HG03280 (cell line): ENCODE measurements around the gene MAJIN.

Experiments used
- ATAC-seq: cut with Tn5 transposase; IDR thresholded peaks from one replicate; pipeline ENCODE4 v1.9.1; 2021; ENCODE audit warnings: mild to moderate bottlenecking, moderate library complexity; ENCODE audit not compliant: unreplicated experiment

Gene MAJIN

DNA sequence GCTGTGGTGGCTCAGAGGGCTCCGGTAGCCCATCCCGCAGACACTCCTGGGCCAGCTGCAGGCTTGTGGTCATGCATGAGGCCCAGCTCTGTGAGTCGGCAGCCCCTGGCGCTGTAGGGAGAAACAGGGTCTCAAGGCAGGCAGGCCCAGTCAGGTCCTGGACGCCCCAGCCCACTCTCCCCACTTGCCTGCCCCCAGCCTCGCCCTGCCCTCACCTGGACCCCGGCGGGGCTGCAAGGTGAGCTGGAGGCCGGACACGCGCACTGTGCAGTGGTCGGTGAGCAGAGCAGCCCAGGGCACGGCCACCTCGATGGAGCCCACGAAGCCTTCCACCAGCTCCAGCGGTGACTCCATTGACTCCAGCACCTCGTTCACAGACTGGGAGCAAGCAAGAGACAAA is 57.8 kb downstream of the MAJIN start:
- ATAC-seq: no peak

DNA sequence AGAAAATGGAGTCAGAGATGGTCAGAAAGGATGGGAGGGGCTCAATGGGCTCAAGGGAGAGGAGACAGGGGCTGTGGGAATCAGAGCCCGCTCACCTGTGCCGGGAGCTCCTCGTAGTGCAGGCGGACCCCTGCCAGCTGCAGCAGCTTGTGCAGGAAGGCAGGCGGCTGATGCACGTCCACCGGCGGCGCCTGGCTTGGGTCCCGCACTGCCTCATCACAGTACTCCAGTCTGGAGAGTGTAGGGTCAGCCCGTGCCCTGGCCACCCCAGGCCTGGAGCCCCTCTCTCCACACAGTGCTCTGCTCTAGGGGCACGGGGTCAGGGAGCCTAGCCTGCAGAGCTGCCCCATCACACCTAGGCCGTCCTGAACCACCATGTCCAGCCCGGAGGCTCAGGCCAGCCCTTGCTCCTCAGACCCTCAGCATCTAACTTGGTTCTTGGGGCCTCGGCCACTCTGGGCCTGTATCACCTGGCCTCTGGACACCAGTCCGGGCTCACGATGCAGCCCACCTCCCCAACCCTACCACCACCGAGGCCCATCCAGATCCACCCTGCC is 58.7 kb downstream of the MAJIN start:
- ATAC-seq: no peak

DNA sequence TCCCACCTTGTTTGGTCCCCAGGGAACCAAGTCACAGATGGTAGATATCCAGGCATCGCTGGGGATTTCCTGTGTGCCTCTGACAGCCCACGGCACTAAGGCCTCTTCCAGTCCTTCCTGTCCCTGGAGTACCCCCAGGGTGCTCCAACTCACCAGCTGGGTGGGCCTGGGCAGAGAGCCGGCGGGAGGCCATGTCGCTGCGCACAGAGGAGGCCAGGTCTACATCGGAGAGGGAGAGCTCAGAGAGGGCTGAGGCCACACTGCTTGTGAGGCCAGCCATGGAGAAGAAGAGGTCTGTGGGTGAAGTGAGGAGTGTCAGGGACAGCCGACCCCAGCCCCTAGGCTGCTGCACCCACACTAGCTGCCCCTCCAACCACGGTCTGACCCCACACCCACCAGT is 60.2 kb downstream of the MAJIN start:
- ATAC-seq: no peak

DNA sequence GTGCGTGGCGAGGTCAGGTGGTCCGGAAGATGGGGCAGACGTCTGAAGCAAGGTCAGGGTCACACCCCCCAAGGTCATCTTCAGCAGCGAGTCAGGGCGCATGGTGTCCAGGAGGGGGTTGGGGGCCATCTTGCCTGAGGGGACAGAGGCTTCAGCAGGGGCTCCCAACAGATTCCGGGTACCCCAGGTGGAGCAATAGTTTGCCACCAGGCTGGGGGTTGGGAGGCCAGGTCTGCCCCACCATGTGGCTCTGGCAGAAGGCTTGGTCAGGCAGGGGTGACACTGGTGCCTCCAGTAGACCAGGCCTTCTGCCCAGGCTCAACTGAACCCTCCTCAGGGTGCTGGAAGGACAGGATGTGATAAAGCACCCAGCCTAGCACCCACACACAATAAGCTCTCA is 60.8 kb downstream of the MAJIN start:
- ATAC-seq: no peak

DNA sequence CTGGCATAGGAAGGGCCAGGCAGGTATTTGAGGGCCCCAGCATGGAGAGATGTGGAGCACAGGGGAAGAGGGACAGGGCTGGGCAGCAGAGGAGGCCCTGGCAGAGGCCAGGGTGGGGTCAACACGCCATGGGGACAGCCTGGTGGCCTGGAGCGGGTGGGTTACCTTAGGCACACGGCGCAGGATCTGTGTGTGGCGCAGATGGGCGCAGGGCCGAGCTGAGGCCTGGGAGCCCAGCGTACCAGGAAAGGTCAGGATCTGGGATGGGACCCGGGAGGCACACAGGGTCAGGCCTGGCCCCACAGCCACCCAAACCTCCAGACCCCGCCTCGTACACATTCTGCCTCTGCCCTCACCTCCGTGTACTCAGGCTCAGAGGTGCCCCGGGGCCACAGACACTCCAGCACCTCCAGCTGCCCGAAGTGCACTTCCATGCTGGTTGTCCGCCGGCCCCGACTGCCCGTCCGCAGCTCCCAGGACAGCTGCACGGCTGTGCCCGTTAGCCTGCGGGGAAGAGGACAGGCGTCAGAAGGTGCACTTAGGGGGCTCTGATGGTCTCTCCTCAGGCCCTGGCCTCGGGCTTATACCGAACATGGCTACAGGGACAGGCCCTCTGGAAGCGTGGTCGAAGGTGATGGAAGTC is 61.3 kb downstream of the MAJIN start:
- no peak for ATAC-seq

DNA sequence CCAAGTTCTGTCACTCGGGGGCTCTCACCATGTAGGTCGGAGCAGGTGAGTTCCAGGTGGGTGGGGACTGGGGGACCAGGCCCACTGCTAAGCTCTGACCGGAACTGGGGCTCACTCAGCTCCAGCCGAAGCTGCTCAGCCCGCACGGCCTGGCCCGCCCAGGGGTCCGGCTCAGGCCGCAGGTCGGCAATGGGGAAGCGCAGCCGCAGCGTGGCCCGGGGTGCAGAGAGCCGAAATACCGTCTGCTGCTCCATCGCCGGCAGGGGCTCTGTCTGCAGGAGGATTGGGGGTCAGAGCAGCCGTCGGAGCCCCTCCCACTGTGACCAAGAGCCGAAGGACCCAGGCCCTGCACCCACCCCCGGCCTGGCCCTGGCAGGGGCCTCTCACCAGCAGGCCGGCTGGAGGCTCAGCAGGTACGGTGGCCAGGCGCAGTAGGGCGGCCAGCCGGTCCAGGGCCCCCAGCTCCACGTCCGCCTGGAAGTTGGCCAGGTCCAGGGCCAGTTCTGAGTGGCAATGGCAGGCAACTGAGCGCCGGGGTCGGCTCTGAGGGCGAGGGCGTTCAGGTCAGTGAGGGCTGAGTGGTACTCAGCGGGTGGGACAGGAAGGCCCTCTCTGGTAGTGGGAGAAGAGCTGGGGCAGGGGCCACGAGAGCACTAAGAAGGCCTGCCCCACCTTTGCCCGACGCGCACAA is 62.1 kb downstream of the MAJIN start:
- ATAC-seq: no peak

DNA sequence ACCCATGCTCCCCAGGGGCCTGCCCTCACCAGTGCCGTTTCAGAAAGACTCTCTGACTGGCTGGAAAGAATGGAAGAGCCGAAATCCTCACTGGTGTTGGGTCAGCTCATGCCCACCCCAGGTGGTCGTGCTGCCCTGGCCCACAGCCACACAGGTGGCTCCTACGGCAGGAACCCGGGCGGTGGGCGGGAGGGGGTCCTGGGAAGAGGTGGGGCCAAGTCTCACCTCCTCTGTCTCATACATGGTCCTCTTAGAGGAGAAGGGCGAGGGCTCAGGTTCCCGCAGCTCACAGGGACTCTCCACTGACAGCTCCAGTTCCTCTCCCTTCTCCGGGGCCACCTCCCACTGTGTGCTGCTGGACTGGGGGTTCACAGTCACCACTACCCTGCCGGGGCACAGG is 63.1 kb downstream of the MAJIN start:
- no peak for ATAC-seq

DNA sequence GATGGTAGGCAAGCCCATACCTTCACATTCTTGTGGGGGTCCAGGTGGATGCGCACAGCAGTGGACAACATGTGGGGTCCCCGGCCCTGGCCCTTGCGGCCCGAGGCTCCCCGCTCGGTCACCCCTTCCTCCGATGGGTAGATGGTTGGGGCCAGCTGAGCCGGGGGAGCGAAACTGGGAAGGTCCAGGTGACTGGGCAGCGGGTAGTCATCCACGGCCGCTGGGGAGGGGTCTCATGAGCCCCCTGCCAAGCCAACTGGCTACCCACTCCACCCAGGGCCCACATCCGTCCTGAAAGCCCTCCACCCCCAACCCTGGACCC is 65.6 kb downstream of the MAJIN start:
- no peak for ATAC-seq

DNA sequence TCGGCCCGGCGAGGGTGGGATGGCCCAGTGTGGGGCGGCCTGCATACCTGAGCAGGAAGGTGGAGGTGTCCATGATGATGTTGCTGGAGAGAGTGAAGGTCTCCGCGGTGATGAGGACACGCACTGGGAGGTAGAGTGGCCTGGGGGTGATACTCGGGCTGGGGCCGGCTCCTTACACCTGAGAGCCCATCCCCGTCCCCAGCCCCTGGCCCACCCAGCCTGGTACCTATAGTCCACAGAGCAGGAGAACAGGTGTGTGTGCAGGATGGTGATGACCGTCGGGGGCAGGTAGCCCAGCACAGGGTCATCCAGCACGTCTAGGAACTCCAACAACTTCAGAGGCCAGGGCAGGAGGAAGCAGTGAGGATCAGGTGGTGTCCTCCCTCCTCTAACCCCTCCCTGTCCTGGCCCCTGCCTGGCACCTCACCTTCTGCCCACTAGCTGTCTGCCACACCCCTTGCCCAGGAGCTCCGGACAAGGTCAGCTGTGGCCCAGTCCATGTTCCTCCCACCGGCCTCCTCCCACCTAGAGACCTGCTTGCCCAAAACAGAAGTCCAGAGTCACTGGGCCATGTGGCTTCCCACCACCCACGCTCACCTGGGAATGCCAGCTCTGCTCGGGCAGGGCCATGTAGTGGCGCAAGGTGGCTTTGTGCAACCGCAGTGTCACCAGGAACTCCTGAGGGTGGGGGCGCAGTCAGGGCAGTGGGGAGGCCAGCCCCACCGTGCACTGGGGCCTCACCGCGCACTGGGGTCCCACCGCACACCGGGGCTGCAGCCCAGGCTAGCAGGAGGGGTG is 66.2 kb downstream of the MAJIN start:
- no peak for ATAC-seq

DNA sequence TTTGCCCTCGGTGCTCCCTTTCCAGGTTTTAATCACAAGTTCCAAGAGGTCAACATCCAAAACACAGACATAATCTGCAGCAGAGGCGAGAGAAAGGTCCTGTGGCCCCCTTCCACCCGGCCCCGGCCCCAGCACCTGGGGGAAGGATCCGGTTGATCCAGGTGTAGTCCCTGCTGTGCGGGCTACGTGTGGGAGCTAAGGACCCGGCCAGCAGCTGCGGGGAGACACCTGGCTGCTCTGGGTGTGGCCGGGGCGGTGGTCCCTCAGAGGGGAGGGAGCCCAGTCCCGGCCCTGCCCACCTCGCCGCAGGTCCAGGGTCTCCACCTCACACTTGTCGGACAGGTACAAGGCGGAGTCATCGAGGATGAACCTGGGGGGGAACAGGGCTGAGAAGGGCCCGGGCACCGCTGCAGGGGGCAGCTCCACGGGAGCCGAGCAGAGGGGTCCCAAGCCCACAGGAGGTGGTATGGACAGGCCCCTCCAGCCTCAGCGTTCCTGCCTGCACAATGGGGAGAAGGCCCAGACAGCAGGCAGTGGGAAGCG is 68.5 kb downstream of the MAJIN start:
- ATAC-seq: no peak

DNA sequence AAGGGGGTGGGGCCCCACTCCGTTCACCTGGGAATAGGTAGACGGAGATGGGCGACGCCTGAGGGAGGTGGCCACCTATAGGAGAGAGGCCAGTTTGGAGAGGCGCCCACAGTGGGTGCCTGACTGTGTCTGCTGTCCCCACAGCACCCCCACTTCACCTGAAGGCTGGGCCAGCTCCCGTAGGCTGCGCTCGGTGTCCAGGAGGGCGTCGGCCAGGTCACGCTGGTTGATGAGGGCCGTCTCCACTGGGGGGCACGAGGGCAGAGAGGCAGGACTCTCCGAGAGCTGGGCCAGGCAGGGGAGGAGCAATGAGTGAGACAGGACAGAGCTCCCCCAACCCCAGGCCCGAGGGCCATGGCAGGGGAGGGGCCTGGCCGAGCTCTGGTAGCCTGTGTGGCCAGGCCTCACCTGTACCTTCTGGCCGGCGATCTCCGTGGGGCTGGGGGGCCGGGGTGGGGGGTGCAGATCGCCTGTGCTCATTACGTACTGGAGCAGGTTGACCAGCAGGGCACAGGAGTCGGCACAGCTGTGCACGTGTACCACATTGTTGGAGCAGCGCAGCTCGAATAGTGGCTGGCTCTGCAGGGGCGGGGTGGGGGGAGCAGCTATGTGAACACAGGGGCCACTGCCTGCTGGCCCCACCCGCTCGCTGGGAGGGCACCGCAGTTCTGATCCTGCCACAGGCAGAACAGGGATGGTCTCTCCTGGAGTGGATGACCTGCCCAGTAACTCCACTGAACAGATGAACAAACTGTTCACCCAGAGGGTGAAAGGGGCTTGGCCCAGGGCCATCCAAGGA is 69.6 kb downstream of the MAJIN start:
- ATAC-seq: no peak

DNA sequence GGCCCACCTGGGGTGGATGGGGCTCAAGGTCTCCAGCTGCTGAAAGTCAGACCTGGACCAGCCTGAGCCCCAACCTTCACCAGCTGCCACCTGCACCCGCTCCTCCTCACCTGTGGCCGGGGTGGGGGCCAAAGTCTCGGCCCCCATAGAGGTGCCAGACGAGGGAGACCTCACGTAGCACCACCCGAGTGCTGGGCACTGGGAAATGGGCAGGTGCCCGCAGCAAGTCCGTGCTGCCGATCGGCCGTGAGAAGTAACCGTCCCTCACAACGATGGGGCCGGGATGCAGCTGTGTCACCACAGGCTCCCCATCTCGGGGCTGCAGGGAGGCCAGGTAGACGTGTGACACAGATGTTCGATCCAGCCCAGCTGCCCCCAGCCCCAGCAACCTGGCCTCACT is 71.1 kb downstream of the MAJIN start:
- no peak for ATAC-seq

DNA sequence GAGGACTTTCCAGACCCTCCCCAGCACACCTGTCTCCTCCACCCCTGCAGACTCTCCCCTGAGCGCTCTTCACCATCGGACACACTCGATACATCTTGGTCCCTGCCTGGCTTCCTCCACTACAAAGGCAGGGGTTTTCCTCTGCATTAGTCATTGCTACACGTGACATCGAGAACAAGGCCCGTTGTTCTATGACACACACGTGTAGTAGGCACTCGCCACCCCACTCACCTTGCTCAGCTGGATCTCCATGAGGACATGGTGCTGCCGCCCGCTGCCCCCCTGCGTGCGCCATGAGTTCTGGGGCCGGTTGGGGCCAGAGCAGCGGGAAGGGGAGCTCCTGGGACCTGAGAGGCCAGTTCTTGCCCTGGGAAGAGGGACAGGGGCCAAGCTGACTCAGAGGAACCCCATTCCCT is 71.6 kb downstream of the MAJIN start:
- ATAC-seq: no peak

DNA sequence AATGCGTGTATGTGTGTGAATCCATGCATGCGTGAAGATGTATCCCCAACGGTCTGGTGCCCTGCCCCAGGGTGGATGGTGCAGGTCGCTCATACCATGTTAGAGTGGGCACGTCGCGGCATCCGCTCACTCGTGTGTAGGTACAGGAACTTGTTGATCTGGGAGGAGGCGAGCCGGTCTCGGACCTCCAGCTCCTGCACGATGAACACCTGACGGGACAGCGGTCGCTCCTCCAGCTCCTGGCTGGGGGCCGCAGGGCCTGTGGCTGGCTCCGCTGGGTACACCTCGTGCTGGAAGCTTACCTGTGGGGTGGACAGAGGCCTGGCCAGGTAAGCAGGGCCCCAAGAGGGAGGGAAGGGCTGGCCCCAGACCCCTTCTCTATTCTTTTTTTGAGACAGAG is 73.4 kb downstream of the MAJIN start:
- no peak for ATAC-seq

DNA sequence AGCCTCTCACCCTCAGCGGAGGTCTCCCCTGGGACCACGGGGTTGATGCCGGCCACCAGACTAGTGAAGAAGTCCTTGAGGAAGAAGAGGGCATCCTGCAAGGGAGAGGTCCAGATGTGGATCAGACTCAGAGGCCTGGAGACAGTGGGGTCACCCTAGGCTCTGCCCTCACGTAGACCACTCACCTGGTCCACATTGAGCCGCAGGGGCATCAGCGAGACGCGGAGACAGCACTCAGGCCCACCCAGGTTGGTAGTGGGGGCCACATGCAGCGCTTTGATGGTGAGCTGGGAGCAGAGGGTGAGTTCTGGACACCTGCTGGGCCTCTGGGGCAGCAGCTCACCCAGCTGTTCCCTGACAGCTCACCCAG is 73.8 kb downstream of the MAJIN start:
- no peak for ATAC-seq

DNA sequence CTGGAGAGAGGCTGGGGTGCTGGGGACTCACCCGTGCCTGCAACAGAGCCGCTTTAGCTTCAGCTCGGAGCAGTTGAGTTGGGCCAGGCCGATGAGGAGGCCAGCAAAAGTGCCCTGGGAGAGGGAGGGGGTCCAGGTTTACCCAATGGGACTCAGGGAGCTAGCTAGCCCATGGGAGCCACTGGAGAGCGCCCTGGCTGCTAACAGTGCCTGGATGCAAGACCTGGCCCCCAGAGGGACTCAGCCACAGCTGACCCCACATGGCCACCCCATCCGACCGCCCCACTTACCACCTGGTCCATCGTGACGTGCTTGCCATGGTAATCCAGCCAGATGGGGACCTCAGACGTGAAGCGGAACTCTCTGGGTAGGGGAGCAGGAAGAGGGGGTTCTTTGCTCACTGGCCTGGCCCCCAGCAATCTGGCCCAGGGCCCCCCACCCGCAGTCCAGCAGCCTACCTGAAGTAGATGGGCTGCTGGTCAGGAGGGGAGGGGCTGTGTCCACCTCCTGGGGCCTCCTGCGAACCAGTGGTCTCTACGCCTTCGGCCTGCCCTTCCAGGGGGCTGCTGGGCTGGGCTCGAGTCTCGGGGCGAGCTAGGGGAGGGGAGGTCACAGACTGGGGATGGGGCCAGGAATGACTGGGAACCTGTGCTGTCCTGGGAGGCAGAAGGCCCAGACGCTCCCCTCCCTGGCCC is 74.4 kb downstream of the MAJIN start:
- no peak for ATAC-seq

DNA sequence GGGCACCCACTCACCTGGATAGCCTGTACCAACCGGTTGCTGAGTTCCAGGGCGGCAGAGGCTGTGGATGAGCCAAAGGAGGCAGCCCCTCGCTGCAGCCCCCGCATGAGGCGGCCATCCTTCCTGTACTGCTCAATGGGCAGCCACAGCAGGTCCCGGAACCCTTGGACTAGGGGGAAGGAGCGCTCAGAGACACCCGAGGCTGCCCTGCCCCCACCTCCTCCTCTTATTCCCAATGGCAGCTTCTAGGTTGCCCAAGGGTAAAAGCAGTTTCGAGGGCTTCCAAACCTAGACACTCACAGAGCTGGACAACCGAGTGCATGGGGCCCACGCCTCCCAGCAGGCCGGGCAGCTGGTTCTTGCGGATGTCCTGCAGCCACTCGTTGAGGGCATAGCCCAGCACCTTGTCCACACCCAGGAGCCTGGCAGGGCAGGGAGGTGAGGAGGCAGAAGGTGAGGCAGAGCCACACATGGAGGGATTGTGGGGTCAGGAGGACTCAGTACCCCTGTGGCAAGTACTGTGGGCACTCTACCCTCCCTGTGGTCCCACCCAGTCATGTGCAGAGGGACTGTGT is 75.4 kb downstream of the MAJIN start:
- ATAC-seq: no peak

DNA sequence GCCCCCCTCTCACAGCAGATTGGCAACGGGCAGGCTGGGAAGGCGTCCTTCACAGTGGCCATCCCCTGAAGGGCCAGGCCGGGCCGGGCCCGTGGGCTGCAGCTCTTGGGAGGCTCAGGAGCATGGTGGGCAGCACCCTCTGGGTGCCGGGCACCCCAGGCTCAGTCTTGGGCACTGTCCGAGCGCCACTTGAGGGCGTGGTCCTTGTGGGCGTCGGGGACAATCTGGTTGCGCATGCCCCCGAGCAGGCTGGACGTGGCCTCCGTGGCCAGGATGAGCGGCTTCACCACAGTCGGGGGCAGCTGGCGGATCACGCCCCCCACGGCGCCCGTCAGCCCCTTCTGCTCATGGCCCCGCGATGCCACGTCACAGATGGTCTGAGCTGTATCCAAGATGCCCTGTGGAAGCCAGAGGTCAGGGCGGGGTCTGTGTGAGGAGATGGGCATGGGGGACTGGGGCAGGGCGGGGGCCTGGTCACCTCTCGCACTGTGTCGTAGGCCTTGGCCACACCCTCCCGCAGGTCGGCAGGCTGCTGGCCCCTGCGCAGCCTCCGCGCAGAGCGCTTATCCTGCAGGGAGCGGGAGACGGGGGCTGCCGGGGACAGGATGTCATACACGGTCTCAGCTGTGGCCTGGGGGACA is 77.0 kb downstream of the MAJIN start:
- no peak for ATAC-seq

DNA sequence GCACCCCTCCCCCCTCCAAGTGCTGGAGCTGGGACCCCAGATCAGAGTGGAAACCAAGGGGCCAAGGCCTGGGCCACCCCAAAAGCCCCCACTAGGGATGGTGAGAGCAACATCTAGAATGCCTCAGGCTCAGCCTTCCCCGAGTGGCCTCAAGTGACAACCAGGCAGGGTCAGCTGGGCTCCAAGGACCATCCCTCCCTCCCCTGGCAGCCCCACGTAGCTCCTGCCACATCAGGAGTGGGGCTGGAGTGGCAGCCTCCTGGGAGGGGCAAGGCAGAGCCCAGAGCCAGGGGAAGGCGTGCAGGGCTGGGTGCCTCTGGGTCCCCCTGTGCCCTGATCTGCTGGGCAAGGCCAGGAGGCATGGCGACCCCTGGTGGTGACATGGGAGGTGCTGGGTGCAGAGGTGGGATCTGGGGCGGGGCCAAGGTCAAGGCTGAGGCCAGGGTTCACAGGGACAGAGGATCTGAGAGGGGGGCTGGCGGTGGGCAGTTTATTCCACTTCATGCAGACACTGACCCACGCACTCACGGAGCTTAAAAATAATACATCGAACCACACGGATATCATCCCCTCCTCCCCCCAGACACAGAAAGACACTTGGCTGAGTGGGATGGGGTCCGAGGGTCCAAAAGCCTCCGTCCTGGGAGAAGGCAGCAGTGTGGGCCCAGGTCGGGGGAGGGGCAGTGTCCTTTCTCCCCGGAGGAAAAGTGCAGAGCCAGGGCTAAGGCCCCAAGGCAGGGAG is 77.7 kb downstream of the MAJIN start:
- peak; percentile 63 for ATAC-seq
